NCI-H748 (cell line): ENCODE measurements around the gene SATB2.

Experiments
- DNase-seq: peaks from one replicate; lab custom pipeline; 2025; ENCODE audit not compliant: unreplicated experiment; lab: John Stamatoyannopoulos, UW

SATB2 gene

GRCh38 chr2:199465988-199466691 lies 8.4 kb upstream of the SATB2 start:
- no peak for DNase-seq

- DNase-seq, result no peak
Measured at GRCh38 chr2:199465390-199465789, 7.7 kb upstream of the SATB2 start.

- no peak for DNase-seq
Measured at GRCh38 chr2:199464606-199465352, 7.0 kb upstream of the SATB2 start.

GRCh38 chr2:199463708-199464605 lies 6.2 kb upstream of the SATB2 start:
- DNase-seq, result no peak

- DNase-seq, result peak; percentile 74
Measured at GRCh38 chr2:199462956-199463692, 5.4 kb upstream of the SATB2 start.

GRCh38 chr2:199462347-199462955 lies 4.7 kb upstream of the SATB2 start:
- no peak for DNase-seq

GRCh38 chr2:199461711-199462346 lies 4.1 kb upstream of the SATB2 start:
- no peak for DNase-seq

- DNase-seq, result no peak
Measured at GRCh38 chr2:199460846-199461710, 3.3 kb upstream of the SATB2 start.

GRCh38 chr2:199460101-199460671 lies 2.4 kb upstream of the SATB2 start:
- peak; percentile 47 for DNase-seq

- peak; percentile 96 for DNase-seq
Measured at GRCh38 chr2:199459286-199460100, 1.8 kb upstream of the SATB2 start.

- DNase-seq, result peak; percentile 82
Measured at GRCh38 chr2:199458806-199459285, 1.1 kb upstream of the SATB2 start.

GRCh38 chr2:199458009-199458805 lies 468 bp upstream of the SATB2 start:
- DNase-seq, result peak; percentile 81

GRCh38 chr2:199456383-199457146 lies 1.2 kb downstream of the SATB2 start:
- DNase-seq, result peak; percentile 45

- DNase-seq, result peak; percentile 85
Measured at GRCh38 chr2:199455545-199456382, 2.0 kb downstream of the SATB2 start.

GRCh38 chr2:199455210-199455544 lies 2.6 kb downstream of the SATB2 start:
- no peak for DNase-seq
